HG02970 (cell line): Measurements from ENCODE around the gene CABP2.

Experiments
- ATAC-seq: cut with Tn5 transposase; IDR thresholded peaks from one replicate; pipeline ENCODE4 v1.9.1; 2021; ENCODE audit warnings: mild to moderate bottlenecking, moderate library complexity, moderate number of reproducible peaks; ENCODE audit not compliant: unreplicated experiment, low FRiP score

Gene CABP2

GRCh38 chr11:67508486-67509121 lies 14.6 kb downstream of the CABP2 start:
- ATAC-seq = peak; percentile 37

- ATAC-seq = peak; percentile 64
Observed at GRCh38 chr11:67507864-67508485, 15.3 kb downstream of the CABP2 start, which contains the start of gene CDK2AP2. Gene CDK2AP2 (minus strand): TSS chr11:67508162. CDS start chr11:67508082, 80 bp downstream.

GRCh38 chr11:67507242-67507863 lies 15.9 kb downstream of the CABP2 start:
- ATAC-seq = no peak

- ATAC-seq = no peak
Observed at GRCh38 chr11:67506426-67507051, 16.7 kb downstream of the CABP2 start.

- no peak for ATAC-seq
Observed at GRCh38 chr11:67505605-67506396, 17.4 kb downstream of the CABP2 start.

GRCh38 chr11:67504950-67505581 lies 18.2 kb downstream of the CABP2 start, which contains the start of gene PITPNM1:
Gene PITPNM1 (minus strand): TSS chr11:67505363. CDS start chr11:67504180, 1,183 bp downstream.
- no peak for ATAC-seq

GRCh38 chr11:67504005-67504949 lies 19.0 kb downstream of the CABP2 start:
- no peak for ATAC-seq

- no peak for ATAC-seq
Observed at GRCh38 chr11:67503119-67504004, 19.9 kb downstream of the CABP2 start.

- ATAC-seq = no peak
Observed at GRCh38 chr11:67502328-67502979, 20.8 kb downstream of the CABP2 start.

- no peak for ATAC-seq
Observed at GRCh38 chr11:67501854-67502253, 21.4 kb downstream of the CABP2 start.

GRCh38 chr11:67500831-67501715 lies 22.2 kb downstream of the CABP2 start:
- ATAC-seq = no peak

- ATAC-seq = no peak
Observed at GRCh38 chr11:67500484-67500821, 22.8 kb downstream of the CABP2 start.

GRCh38 chr11:67499808-67500483 lies 23.3 kb downstream of the CABP2 start:
- no peak for ATAC-seq

GRCh38 chr11:67498544-67498972 lies 24.7 kb downstream of the CABP2 start:
- ATAC-seq = no peak

GRCh38 chr11:67497656-67498291 lies 25.5 kb downstream of the CABP2 start:
- ATAC-seq = no peak
